BLaER1 (cell line): ENCODE measurements around the gene PTPN22.

Experiments
- H3K27ac ChIP-seq: shearing (Covaris generic); formaldehyde crosslinking; 2 replicates; pipeline ENCODE4 v1.8.1; 2022
- H3K27me3 ChIP-seq: shearing (Covaris generic); formaldehyde crosslinking; 2 replicates; pipeline ENCODE4 v1.8.1; 2022
- H3K36me3 ChIP-seq: shearing (Covaris generic); formaldehyde crosslinking; 2 replicates; pipeline ENCODE4 v1.8.1; 2022
- H3K4me1 ChIP-seq: shearing (Covaris generic); formaldehyde crosslinking; 2 replicates; pipeline ENCODE4 v1.8.1; 2022
- H3K4me2 ChIP-seq: shearing (Covaris generic); formaldehyde crosslinking; 2 replicates; pipeline ENCODE4 v1.8.1; 2022
- H3K4me3 ChIP-seq: shearing (Covaris generic); formaldehyde crosslinking; 2 replicates; pipeline ENCODE4 v1.8.1; 2022
- H3K9ac ChIP-seq: shearing (Covaris generic); formaldehyde crosslinking; 2 replicates; pipeline ENCODE4 v1.8.1; 2022
- H3K9me3 ChIP-seq: shearing (Covaris generic); formaldehyde crosslinking; 2 replicates; pipeline ENCODE4 v1.8.1; 2022
- H4K20me1 ChIP-seq: shearing (Covaris generic); formaldehyde crosslinking; 2 replicates; pipeline ENCODE4 v1.8.1; 2022
- Cebpa-rat ChIP-seq: shearing (Covaris generic); IDR thresholded peaks from 2 replicates; pipeline ENCODE4 v1.8.1; 2022

Gene PTPN22

DNA sequence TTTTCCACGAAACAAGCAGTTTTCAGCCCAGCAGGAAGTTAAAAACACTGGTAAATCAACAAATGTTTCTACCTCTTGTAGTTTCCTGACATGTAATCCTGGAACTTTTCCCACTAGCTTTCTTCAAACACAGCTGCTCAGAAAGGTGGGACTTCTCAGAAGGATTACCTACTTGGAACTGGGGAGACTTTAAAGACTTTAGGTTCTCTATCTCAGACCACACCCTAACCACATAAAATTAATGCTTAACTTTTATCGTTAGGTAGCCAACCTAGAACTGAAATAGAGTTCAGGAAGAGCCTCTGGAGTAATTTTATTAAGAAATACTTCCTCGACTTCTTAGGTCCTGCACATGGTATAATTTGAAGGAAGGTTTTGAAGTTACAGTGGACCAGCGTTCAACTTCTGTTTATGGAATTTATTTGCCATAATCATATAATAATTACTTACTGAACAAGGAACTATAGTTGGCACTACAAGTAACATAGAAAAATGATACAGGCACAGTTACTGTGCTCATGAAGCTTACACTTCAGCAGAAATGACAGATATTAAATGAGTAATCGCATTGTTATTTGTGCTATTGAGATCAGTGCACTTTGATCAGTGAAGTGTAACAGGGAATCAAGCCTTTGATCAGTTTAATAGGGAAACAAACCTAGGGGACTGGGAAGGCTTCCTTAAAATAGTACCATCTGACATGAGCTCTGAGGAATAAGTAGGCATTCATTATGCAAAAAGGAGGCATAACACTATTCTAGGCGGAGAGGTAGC is 16.1 kb upstream of the PTPN22 start, which contains the start of gene BCL2L15:
Gene BCL2L15, minus strand, starts transcription at position 180 of the 774 bp plus-strand sequence. CDS start 206 bp downstream, outside the sequence.
- Histone ChIP-seq H3K36me3 (no peaks in the 10 kb centered on the region), H3K9ac (no peak within 1 kb of the TSS), H3K27ac (no peak within 1 kb of the TSS), H3K4me2 (no peak within 1 kb of the TSS), H3K4me1 (peaks cover 18% of the 10 kb centered on the region), H4K20me1 (no peaks in the 10 kb centered on the region), H3K9me3 (no peaks in the 10 kb centered on the region), H3K4me3 (no peak within 1 kb of the TSS), H3K27me3 (no peaks in the 10 kb centered on the region)
- no peak for TF ChIP-seq Cebpa-rat

DNA sequence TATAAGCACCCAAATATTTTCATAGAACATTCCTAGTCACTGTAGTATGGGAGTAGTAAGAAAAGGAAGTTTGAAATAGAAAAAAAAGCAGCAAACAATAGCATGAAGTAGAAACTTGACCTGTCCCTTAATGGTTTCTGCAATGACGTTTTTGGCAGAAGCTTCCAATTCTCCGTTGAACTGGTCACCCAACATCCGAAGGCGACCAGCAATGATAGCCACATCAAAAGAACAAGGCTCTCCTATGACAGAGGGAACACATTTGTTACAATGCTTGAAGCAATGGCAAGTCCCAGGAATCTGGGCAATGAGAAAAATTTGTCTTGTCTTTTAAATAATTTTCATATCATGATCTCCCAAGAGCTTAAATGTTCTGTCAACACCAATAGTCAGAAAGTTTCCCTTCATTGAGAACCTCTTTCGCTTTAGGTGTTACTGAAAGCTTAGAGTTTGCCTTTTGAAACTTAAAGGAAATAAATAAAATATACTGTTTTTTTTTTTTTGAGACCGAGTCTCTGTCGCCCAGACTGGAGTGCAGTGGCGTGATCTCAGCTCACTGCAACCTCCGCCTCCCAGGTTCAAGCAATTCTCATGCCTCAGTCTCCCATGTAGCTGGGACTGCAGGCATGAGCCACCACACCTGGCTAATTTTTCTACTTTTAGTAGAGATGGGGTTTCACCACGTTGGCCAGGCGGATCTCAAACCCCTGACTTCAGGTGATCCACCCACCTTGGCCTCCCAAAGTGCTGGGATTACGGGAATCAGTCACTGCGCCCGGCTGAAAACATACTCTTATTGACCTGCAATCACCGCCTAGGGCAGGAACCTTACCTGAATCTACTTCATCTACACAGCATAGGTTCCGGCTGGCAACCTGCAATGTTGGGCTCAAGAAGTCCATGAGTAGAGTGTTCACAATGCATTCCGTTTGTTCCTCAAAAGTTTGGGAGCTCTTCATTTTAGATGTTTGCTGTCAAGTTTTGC is 15.2 kb upstream of the PTPN22 start:
- H3K4me2 ChIP-seq: no peak overlapping the region
- no peak overlapping the region for H3K4me3 ChIP-seq
- H3K27ac ChIP-seq: no peak overlapping the region
- no peaks in the 10 kb centered on the region for H4K20me1 ChIP-seq
- H3K36me3 ChIP-seq: no peaks in the 10 kb centered on the region
- no peaks in the 10 kb centered on the region for H3K27me3 ChIP-seq
- H3K4me1 ChIP-seq: peaks cover 11% of the 10 kb centered on the region
- no peak overlapping the region for H3K9ac ChIP-seq
- H3K9me3 ChIP-seq: no peaks in the 10 kb centered on the region
- TF ChIP-seq Cebpa-rat: no peak

GRCh38 chr1:113881661-113882060 is 10.1 kb upstream of the PTPN22 start:
- no peak for TF ChIP-seq Cebpa-rat
- peaks cover 8% of the 10 kb centered on the region; the same call in 1 of the 2 replicates for H3K9me3 ChIP-seq
- H3K4me2 ChIP-seq: no peak overlapping the region
- H4K20me1 ChIP-seq: no peaks in the 10 kb centered on the region
- peaks cover 16% of the 10 kb centered on the region; the same call in 1 of the 2 replicates for H3K4me1 ChIP-seq
- H3K27ac ChIP-seq: no peak overlapping the region
- no peaks in the 10 kb centered on the region for H3K36me3 ChIP-seq
- no peak overlapping the region for H3K4me3 ChIP-seq
- H3K9ac ChIP-seq: no peak overlapping the region
- no peaks in the 10 kb centered on the region for H3K27me3 ChIP-seq

DNA sequence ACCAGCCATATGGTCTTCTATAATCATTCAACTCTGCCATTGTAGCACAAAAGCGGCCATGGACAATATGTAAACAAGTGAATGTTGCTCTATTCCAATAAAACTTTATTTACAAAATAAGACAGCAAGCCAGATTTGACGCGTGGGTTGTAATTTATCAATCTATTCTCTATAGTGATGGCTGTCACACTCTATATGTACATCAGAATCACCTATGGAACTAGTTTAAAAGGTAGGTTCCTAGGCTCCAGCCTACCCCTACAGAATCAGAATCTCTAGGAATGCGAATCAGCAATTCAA is 8.2 kb upstream of the PTPN22 start:
- no peak for TF ChIP-seq Cebpa-rat
- H3K36me3 ChIP-seq: no peaks in the 10 kb centered on the region
- no peak overlapping the region for H3K27ac ChIP-seq

GRCh38 chr1:113876176-113876575 is 4.7 kb upstream of the PTPN22 start:
- H3K9ac ChIP-seq: no peak overlapping the region
- H3K9me3 ChIP-seq: peaks cover 8% of the 10 kb centered on the region; the same call in 1 of the 2 replicates
- no peak overlapping the region for H3K27ac ChIP-seq
- TF ChIP-seq Cebpa-rat: no peak
- peaks cover 50% of the 10 kb centered on the region for H3K4me1 ChIP-seq
- H3K4me3 ChIP-seq: no peak overlapping the region
- H4K20me1 ChIP-seq: no peaks in the 10 kb centered on the region
- H3K36me3 ChIP-seq: no peaks in the 10 kb centered on the region
- no peak overlapping the region for H3K4me2 ChIP-seq
- H3K27me3 ChIP-seq: no peaks in the 10 kb centered on the region

More for the DNA sequence above, 8.2 kb upstream of the PTPN22 start:
- Histone ChIP-seq H4K20me1 (no peaks in the 10 kb centered on the region), H3K4me3 (no peak overlapping the region), H3K9ac (no peak overlapping the region), H3K9me3 (peaks cover 8% of the 10 kb centered on the region; the same call in 1 of the 2 replicates), H3K4me2 (no peak overlapping the region), H3K27me3 (no peaks in the 10 kb centered on the region), H3K4me1 (peaks cover 22% of the 10 kb centered on the region; the same call in 1 of the 2 replicates)

DNA sequence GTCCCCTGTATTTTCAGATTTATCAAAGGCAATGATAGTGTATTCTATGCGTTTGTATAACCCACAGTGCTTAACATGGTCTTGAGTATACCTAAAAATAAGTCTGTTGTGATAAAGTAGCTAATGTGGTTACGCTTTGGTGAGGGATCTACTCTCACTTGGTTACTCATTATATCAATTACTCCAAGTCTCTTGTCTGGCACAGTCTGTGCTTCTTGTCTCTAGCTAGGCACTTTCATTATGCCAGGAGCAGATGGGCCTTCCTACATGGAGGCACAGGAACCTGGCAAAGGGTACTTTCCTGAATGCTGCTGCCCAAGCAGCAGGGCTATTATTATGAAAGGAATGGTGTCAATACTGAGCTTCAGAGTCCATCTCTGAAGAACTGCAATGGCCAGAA is 4.2 kb upstream of the PTPN22 start:
- Histone ChIP-seq H4K20me1 (no peaks in the 10 kb centered on the region), H3K4me1 (peaks cover 50% of the 10 kb centered on the region), H3K36me3 (no peaks in the 10 kb centered on the region), H3K9ac (no peak overlapping the region), H3K4me3 (no peak overlapping the region), H3K4me2 (no peak overlapping the region; the same call in 1 of the 2 replicates), H3K9me3 (peaks cover 8% of the 10 kb centered on the region; the same call in 1 of the 2 replicates), H3K27ac (no peak overlapping the region), H3K27me3 (no peaks in the 10 kb centered on the region)
- TF ChIP-seq Cebpa-rat: no peak

- H3K4me2 ChIP-seq: peak overlapping the region; percentile 46
- no peaks in the 10 kb centered on the region for H3K27me3 ChIP-seq
- H3K27ac ChIP-seq: 0 out of 2 replicates have a peak overlapping the region, but pooled peaks have one; percentile 16
- H3K9ac ChIP-seq: no peak overlapping the region
- no peak overlapping the region for H3K4me3 ChIP-seq
- H3K36me3 ChIP-seq: no peaks in the 10 kb centered on the region
- H3K4me1 ChIP-seq: peaks cover 46% of the 10 kb centered on the region
- no peaks in the 10 kb centered on the region for H3K9me3 ChIP-seq
- no peaks in the 10 kb centered on the region for H4K20me1 ChIP-seq
- TF ChIP-seq Cebpa-rat: no peak
Observed at GRCh38 chr1:113874012-113874879, 2.7 kb upstream of the PTPN22 start.

GRCh38 chr1:113872219-113872935 is 865 bp upstream of the PTPN22 start:
- Histone ChIP-seq H3K9ac (no peak overlapping the region), H3K4me3 (no peak overlapping the region), H4K20me1 (no peaks in the 10 kb centered on the region), H3K9me3 (no peaks in the 10 kb centered on the region), H3K4me2 (peak overlapping the region; percentile 81), H3K36me3 (no peaks in the 10 kb centered on the region), H3K4me1 (peaks cover 46% of the 10 kb centered on the region), H3K27ac (peak overlapping the region; percentile 50), H3K27me3 (no peaks in the 10 kb centered on the region)
- no peak for TF ChIP-seq Cebpa-rat
